ENCODE data around the gene BSDC1.

The BSDC1 gene

GRCh38 chr1:32335790-32336590 lies 58.3 kb downstream of the BSDC1 start, which contains the start of gene MARCKSL1:
Gene MARCKSL1 (minus strand): TSS chr1:32336233. CDS start chr1:32336033, 200 bp downstream.
- peak; percentile 56 to 86 for DNase-seq

GRCh38 chr1:32335535-32335789 lies 58.8 kb downstream of the BSDC1 start:
- DNase-seq, result no peak

DNA sequence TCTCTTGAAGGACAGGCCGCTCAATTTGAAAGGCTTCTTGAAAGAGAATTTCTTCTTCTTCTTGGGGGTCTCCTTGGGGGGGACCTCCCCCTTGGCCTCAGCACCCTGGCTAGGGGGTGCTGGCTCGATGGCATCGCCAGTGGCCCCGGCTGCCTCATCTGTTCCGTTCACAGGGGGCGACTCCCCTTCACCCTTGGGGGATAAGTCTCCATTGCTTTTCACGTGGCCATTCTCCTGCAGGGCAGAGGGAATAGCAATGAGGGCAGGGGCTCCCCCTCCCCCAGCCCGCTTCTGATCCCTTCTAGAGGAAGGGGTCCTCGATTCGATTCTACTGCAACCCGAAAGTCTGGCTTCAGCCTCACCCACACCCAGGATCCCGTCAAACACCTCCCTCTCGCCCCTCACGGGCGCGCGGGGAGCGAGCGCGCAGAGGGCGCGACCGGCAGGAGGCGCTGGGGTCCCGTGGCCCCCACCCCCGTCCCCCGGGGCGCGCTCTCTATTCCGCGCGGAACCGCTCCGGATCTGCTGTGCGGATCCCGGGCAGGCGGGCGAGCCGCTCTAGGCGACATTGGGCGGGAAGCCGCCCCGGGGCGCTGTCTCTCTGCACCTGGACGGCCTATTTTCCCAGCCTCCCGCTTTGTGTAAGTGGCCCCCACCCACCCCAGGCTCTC lies 59.2 kb downstream of the BSDC1 start:
- DNase-seq, result peak in 1 of 2 experiments; percentile 35

- DNase-seq, result no peak
These were observed 59.9 kb downstream of the BSDC1 start for GRCh38 chr1:32334274-32334861.

DNA sequence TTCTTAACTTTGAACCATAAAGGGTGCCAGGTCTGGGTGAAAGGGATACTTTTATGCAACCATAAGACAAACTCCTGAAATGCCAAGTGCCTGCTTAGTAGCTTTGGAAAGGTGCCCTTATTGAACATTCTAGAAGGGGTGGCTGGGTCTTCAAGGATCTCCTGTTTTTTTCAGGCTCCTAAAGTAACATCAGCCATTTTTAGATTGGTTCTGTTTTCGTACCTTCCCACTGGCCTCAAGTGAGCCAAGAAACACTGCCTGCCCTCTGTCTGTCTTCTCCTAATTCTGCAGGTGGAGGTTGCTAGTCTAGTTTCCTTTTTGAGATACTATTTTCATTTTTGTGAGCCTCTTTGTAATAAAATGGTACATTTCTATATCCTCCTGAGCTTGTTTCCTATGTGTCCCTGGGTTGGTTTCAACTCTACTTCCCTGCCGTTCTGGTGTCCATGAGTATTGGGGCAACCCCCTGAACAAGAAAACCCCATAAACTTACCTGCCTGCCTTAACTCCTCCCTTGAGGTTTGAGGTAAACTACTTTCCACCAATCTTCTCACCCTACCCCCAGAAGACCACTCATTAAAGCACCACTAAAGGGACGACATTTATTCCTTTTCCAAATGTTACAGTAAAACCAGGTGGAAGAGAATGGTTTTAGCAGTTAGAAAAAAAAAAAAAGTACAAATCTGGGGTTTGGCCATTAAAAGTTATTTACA lies 60.8 kb downstream of the BSDC1 start:
- DNase-seq, result no peak

GRCh38 chr1:32332290-32333079 lies 61.8 kb downstream of the BSDC1 start:
- DNase-seq, result no peak

GRCh38 chr1:32331549-32331948 lies 62.7 kb downstream of the BSDC1 start:
- no peak for DNase-seq

DNA sequence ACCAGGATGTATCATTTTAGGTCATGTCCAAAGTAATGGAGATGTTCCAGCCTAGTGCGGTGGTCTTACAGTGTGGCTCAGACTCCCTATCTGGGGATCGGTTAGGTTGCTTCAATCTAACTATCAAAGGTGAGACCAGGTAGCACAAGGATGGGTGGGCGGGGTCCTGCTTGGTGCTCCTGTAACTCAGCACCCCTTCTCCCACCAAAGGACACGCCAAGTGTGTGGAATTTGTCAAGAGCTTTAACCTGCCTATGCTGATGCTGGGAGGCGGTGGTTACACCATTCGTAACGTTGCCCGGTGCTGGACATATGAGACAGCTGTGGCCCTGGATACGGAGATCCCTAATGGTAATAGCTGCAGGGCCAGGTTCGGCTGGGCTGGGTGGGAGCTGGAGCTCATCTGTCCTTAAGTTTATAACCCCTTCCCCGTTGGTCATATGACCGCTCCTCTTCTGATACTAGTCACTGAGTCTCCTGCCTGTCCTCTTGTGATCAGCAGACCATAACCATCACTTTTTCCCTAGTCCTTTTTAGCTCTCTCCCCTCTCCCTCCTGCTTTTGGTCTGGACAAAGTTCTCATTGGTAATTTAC lies 63.6 kb downstream of the BSDC1 start:
- no peak for DNase-seq

DNA sequence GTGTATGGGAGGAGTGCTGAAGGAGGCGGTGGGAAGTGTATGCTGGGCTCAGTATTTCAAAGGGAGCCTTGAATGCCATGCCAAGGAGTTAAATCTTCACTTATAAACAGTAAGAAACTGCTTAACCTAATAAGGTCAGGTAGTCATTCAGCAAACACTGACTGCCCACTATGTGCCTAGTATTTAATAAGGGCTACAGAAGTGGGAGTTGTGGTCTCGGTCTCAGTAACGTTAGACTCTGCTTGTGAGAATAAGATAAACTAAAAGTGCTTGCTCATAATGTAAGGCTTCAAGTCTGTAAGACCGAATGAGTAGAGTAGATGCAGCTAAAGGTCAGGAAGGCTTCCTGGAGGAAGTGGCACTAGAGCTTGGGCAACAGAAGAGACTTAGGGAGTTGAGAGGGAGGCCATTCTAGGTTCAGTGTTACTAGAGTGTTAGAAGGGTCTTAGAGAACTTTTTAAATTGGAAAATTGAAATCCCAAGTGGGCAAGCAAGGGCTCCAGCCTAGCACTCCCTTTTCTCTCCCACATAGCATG lies 64.2 kb downstream of the BSDC1 start:
- no peak for DNase-seq

- DNase-seq, result no peak
These were observed 67.0 kb downstream of the BSDC1 start for GRCh38 chr1:32327204-32327603.

GRCh38 chr1:32321712-32322291 lies 72.4 kb downstream of the BSDC1 start:
- no peak for DNase-seq

DNA sequence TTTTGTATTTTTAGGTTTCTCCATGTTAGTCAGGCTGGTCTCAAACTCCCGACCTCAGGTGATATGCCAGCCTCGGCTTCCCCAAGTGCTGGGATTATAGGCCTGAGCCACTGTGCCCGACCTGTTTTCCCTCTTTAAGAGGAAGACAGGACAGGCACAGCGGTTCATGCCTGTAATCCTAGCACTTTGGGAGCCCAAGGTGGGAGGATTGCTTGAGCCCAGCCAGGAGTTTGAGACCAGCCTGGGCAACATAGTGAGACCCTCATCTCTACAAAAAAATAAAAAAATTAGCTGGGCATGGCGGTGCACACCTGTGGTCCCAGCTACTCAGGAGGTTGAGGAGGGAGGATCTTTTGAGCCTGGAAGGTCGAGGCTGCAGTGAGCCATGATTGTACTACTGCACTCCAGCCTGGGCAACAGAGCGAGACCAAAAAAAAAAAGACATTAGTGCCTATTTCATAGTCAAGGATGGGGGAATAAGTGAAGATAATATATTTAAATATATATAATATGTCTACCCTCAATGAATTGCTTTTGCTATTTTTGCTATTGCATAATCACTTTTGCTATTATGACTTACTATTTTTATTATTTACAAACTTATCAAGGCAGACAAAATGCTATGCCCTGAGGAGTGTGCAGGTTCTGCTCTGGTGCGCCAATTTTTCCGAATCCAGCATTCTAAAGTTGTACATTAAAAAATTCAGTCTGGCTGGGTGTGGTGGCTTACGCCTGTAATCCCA lies 75.9 kb downstream of the BSDC1 start:
- no peak for DNase-seq

GRCh38 chr1:32316903-32317277 lies 77.4 kb downstream of the BSDC1 start:
- DNase-seq, result no peak
